NCI-H1694 treated with DMSO at 0.1 percent for 48 hours (cell line): ENCODE measurements around the gene CD2BP2.

Experiments
- DNase-seq: peaks from one replicate; lab custom pipeline; 2025; lab: John Stamatoyannopoulos, UW

Gene CD2BP2

DNA sequence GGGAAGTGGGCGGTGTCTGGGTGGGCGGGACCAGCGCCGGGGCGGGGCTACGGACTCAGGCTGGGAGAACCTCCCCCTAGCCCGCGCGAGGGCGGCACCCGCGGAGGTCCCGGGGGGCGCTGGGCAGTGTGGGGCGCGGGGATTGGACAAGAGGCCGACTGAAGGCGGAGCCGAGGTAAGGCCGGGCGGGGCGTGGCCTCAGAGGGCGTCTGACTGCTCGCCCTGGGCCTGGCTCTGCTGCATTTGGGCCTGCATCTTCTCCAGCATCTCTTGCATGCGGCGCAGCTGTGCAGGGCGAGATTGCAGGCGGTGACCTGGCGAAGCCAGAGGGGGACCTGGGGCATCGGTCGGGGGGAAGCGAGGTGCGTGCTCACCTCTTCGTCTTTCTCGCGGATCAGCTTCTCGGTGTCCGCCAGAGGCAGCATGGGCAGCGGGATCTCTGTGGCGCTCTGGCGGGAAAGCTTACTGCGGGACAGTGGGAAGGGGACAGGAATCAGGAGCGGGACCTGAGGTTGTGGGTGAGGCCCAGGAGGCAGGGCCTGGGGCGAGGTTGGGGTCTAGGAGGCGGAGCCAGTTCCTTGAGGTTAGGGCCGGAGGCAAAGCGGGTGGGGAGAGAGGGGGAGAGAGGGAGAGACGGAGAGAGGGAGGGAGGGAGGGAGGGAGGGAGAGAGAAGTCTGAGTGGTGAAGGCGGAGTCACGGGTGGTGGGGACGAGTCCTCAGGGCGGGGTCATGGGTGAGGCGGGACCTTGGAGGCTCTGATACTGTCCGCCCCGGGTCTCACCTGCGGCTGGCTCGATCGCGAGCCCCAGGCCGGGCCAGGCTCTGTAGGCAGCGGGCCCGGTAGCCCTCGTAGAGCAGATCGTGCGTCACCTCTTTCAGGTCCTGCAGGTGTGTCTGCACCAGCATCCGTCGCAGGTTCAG is 23.4 kb upstream of the CD2BP2 start:
- peak; percentile 77 for DNase-seq

- DNase-seq = peak; percentile 73
Observed at GRCh38 chr16:30377812-30378235, 22.7 kb upstream of the CD2BP2 start.

- DNase-seq = no peak
Observed at GRCh38 chr16:30377050-30377811, 22.1 kb upstream of the CD2BP2 start.

- DNase-seq = no peak
Observed at GRCh38 chr16:30376461-30376902, 21.4 kb upstream of the CD2BP2 start.

GRCh38 chr16:30375864-30376263 is 20.8 kb upstream of the CD2BP2 start:
- DNase-seq = no peak

DNA sequence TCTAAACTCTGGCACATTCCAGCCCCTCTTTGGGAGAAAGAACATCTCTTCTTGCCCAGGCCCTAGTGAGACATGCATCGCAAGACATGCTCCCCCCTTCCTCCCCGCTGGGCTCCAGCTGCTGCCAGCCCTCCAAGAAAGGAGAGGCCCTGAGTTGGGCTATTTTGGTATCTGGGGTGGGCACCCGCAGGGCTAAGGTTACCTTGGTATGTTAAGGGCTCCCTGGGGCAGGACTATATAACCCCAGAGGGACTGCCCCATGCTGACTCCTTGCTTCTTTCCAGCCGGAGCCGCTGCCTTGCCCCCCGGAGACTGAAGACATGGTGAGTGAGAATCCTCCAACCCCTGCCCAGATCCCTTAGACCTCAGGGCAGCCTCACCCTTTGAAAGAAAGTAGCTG is 19.4 kb upstream of the CD2BP2 start, which contains the start of gene MYL11:
Gene MYL11 (plus strand): TSS at position 265 of the 400 bp plus-strand sequence. CDS start 56 bp downstream, at position 321.
- no peak for DNase-seq

- DNase-seq = no peak
Observed at GRCh38 chr16:30372725-30373124, 17.6 kb upstream of the CD2BP2 start.

- no peak for DNase-seq
Observed at GRCh38 chr16:30372038-30372712, 17.1 kb upstream of the CD2BP2 start.

- DNase-seq = no peak
Observed at GRCh38 chr16:30371248-30371816, 16.2 kb upstream of the CD2BP2 start.

- peak; percentile 99 for DNase-seq
Observed at GRCh38 chr16:30370456-30371247, 15.5 kb upstream of the CD2BP2 start, which contains the start of gene TBC1D10B. TBC1D10B (minus strand) TSS chr16:30370494; CDS start chr16:30370183, 311 bp downstream.

- DNase-seq = no peak
Observed at GRCh38 chr16:30369938-30370455, 14.9 kb upstream of the CD2BP2 start.

- DNase-seq = no peak
Observed at GRCh38 chr16:30369091-30369937, 14.2 kb upstream of the CD2BP2 start.

GRCh38 chr16:30368792-30369090 is 13.6 kb upstream of the CD2BP2 start:
- DNase-seq = no peak

- no peak for DNase-seq
Observed at GRCh38 chr16:30368122-30368791, 13.1 kb upstream of the CD2BP2 start.

- no peak for DNase-seq
Observed at GRCh38 chr16:30367349-30368009, 12.4 kb upstream of the CD2BP2 start.

GRCh38 chr16:30366511-30366910 is 11.4 kb upstream of the CD2BP2 start:
- DNase-seq = no peak

- no peak for DNase-seq
Observed at GRCh38 chr16:30365200-30365599, 10.1 kb upstream of the CD2BP2 start.

- no peak for DNase-seq
Observed at GRCh38 chr16:30361180-30361579, 6.1 kb upstream of the CD2BP2 start.

GRCh38 chr16:30359871-30360170 is 4.7 kb upstream of the CD2BP2 start:
- DNase-seq = no peak
